NB4 (cell line): ENCODE results near the gene POLRMT.
A peak's percentile ranks its signal among the peaks of the same experiment; 100 is the strongest.
"Not testable (repeated sequence)": the region's sequence is repeated elsewhere in the genome, so short reads cannot be mapped to it uniquely, and the experiment has no call there.

Source experiments
- DNase-seq: peaks from one replicate; pipeline ENCODE4 v3.0.0; 2010; ENCODE audit warnings: low read depth
- H3K4me3 ChIP-seq: one replicate; pipeline ENCODE4 v1.5.1; 2011; ENCODE audit warnings: mild to moderate bottlenecking, low read depth, low read length, moderate library complexity
- CTCF ChIP-seq: IDR thresholded peaks from one replicate; pipeline ENCODE4 v1.5.1; 2012; ENCODE audit warnings: low read depth, low read length
- MYC ChIP-seq: IDR thresholded peaks from 2 replicates; pipeline ENCODE4 v1.6.1; 2011; ENCODE audit warnings: low read depth, low read length
- POLR2A ChIP-seq: IDR thresholded peaks from 2 replicates; pipeline ENCODE4 v1.6.1; 2011; ENCODE audit warnings: mild to moderate bottlenecking; ENCODE audit not compliant: insufficient read length; ENCODE audit errors: extremely low read depth
- TF ChIP-seq, protein P1 (sequence below): IDR thresholded peaks from 2 replicates; pipeline ENCODE4 v1.6.1; 2011; ENCODE audit warnings: low read depth, low read length

POLRMT gene

GRCh38 chr19:674282-675151 lies 41.2 kb upstream of the POLRMT start:
- no peak for DNase-seq
- TF ChIP-seq MYC, result no peak
- TF ChIP-seq CTCF, result no peak
- TF ChIP-seq, protein P1, sequence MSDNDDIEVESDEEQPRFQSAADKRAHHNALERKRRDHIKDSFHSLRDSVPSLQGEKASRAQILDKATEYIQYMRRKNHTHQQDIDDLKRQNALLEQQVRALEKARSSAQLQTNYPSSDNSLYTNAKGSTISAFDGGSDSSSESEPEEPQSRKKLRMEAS, result no peak
- no peak for TF ChIP-seq POLR2A
- no peak overlapping the region for H3K4me3 ChIP-seq

GRCh38 chr19:670609-671075 lies 37.3 kb upstream of the POLRMT start:
- no peak for DNase-seq
- no peak overlapping the region for H3K4me3 ChIP-seq
- TF ChIP-seq CTCF (no peak), POLR2A (no peak), MYC (no peak)
- TF ChIP-seq, protein P1, result no peak

GRCh38 chr19:668675-669434 lies 35.5 kb upstream of the POLRMT start:
- not testable (repeated sequence) for H3K4me3 ChIP-seq
- DNase-seq, result peak; percentile 72

- not testable (repeated sequence) for H3K4me3 ChIP-seq, DNase-seq
These were observed 33.7 kb upstream of the POLRMT start for GRCh38 chr19:666985-667573.

- H3K4me3 ChIP-seq, result no peak overlapping the region
- TF ChIP-seq, protein P1, result peak; percentile 57
- TF ChIP-seq MYC (no peak), CTCF (peak; percentile 62)
- peak; percentile 82 for DNase-seq
These were observed 31.6 kb upstream of the POLRMT start for GRCh38 chr19:664913-665443.

- no peak overlapping the region for H3K4me3 ChIP-seq
- no peak for DNase-seq
- TF ChIP-seq POLR2A (no peak), CTCF (no peak), MYC (no peak)
- TF ChIP-seq, protein P1, result no peak
These were observed 30.4 kb upstream of the POLRMT start for GRCh38 chr19:663682-664117.
